HG03066 (cell line): ENCODE data around the gene PUS10.
"Not testable (repeated sequence)": the region's sequence is repeated elsewhere in the genome, so short reads cannot be mapped to it uniquely, and the experiment has no call there.

Experiments used
- ATAC-seq: cut with Tn5 transposase; IDR thresholded peaks from one replicate; pipeline ENCODE4 v1.9.1; 2021; ENCODE audit warnings: low read depth; ENCODE audit not compliant: unreplicated experiment

PUS10 gene

GRCh38 chr2:60938301-60938700 is 79.8 kb downstream of the PUS10 start:
- ATAC-seq = no peak

- no peak for ATAC-seq
These were observed 81.3 kb downstream of the PUS10 start for GRCh38 chr2:60936757-60937156.

GRCh38 chr2:60934165-60934722 is 83.8 kb downstream of the PUS10 start:
- no peak for ATAC-seq

GRCh38 chr2:60932954-60933353 is 85.1 kb downstream of the PUS10 start:
- ATAC-seq = no peak

GRCh38 chr2:60932061-60932460 is 86.0 kb downstream of the PUS10 start:
- ATAC-seq = not testable (repeated sequence)

GRCh38 chr2:60926741-60927552 is 91.1 kb downstream of the PUS10 start:
- no peak for ATAC-seq

GRCh38 chr2:60925994-60926740 is 91.9 kb downstream of the PUS10 start:
- ATAC-seq = no peak

GRCh38 chr2:60907329-60907728 is 110.7 kb downstream of the PUS10 start:
- no peak for ATAC-seq

- ATAC-seq = no peak
These were observed 111.7 kb downstream of the PUS10 start for GRCh38 chr2:60906395-60906794.

- ATAC-seq = not testable (repeated sequence)
These were observed 112.2 kb downstream of the PUS10 start for GRCh38 chr2:60905867-60906266.

GRCh38 chr2:60901296-60901695 is 116.8 kb downstream of the PUS10 start:
- not testable (repeated sequence) for ATAC-seq

- peak; percentile 33 for ATAC-seq
These were observed 118.2 kb downstream of the PUS10 start for GRCh38 chr2:60899892-60900249.

- ATAC-seq = peak; percentile 56
These were observed 118.7 kb downstream of the PUS10 start for GRCh38 chr2:60899230-60899891.

GRCh38 chr2:60898567-60898966 is 119.5 kb downstream of the PUS10 start:
- ATAC-seq = no peak
